SJCRH30 (cell line): ENCODE data around the gene GRIK3. TPM values are rescaled to one million over a fixed set of nuclear protein-coding genes. Genes with fewer than 3 reads are reported as not detected.
"Not testable (repeated sequence)": the region's sequence is repeated elsewhere in the genome, so short reads cannot be mapped to it uniquely, and the experiment has no call there.

Experiments used
- DNase-seq, 2 experiments: peaks; one replicate each; pipeline ENCODE4 v3.0.0-alpha.2; 2015 to 2020
- H3K27ac ChIP-seq: fragments of 250-450 bp; sonication (Bioruptor Pico); 2 replicates; pipeline ENCODE4 v1.5.1; 2020; ENCODE audit warnings: mild to moderate bottlenecking, moderate library complexity
- H3K27me3 ChIP-seq: fragments of 250-450 bp; sonication (Bioruptor Pico); 2 replicates; pipeline ENCODE4 v1.5.1; 2020; ENCODE audit warnings: mild to moderate bottlenecking, moderate library complexity
- H3K36me3 ChIP-seq: fragments of 250-450 bp; sonication (Bioruptor Pico); 2 replicates; pipeline ENCODE4 v1.5.1; 2020; ENCODE audit warnings: mild to moderate bottlenecking, moderate library complexity
- H3K4me1 ChIP-seq: fragments of 250-450 bp; sonication (Bioruptor Pico); 2 replicates; pipeline ENCODE4 v1.5.1; 2020; ENCODE audit warnings: mild to moderate bottlenecking, moderate library complexity
- H3K4me3 ChIP-seq: fragments of 250-450 bp; sonication (Bioruptor Pico); 2 replicates; pipeline ENCODE4 v1.5.1; 2020; ENCODE audit warnings: mild to moderate bottlenecking, moderate library complexity
- H3K9me3 ChIP-seq: fragments of 250-450 bp; sonication (Bioruptor Pico); replicated peaks from 2 replicates; pipeline ENCODE4 v1.5.1; 2020; ENCODE audit warnings: mild to moderate bottlenecking, moderate library complexity
- total RNA-seq: library from RNA; depleted of rRNA; stranded (reverse); fragments of >200 nt; shearing (Covaris generic); gene quantifications from 2 replicates; pipeline ENCODE4 v1.2.3, GENCODE V29; 2014

GRIK3 gene
- total RNA-seq, 1 experiment from 2014 or later, result not detected

GRCh38 chr1:36941316-36941978 lies 92.9 kb downstream of the GRIK3 start:
- H3K27ac ChIP-seq, result no peak overlapping the region
- H3K27me3 ChIP-seq, result peaks cover 32% of the 10 kb centered on the region
- no peaks in the 10 kb centered on the region for H3K9me3 ChIP-seq
- no peaks in the 10 kb centered on the region for H3K4me1 ChIP-seq
- DNase-seq, result no peak
- H3K4me3 ChIP-seq, result no peak overlapping the region
- H3K36me3 ChIP-seq, result no peaks in the 10 kb centered on the region

- peaks cover 40% of the 10 kb centered on the region for H3K27me3 ChIP-seq
- no peaks in the 10 kb centered on the region for H3K36me3 ChIP-seq
- H3K4me3 ChIP-seq, result no peak overlapping the region
- no peaks in the 10 kb centered on the region for H3K4me1 ChIP-seq
- no peaks in the 10 kb centered on the region for H3K9me3 ChIP-seq
- H3K27ac ChIP-seq, result no peak overlapping the region
- no peak for DNase-seq
Observed at GRCh38 chr1:36938819-36939218, 95.5 kb downstream of the GRIK3 start.

GRCh38 chr1:36937371-36937770 lies 96.9 kb downstream of the GRIK3 start:
- Histone ChIP-seq H3K36me3 (no peaks in the 10 kb centered on the region), H3K4me3 (no peak overlapping the region), H3K27ac (no peak overlapping the region), H3K4me1 (no peaks in the 10 kb centered on the region), H3K9me3 (no peaks in the 10 kb centered on the region), H3K27me3 (peaks cover 49% of the 10 kb centered on the region)
- DNase-seq, result no peak

GRCh38 chr1:36934061-36934460 lies 100.3 kb downstream of the GRIK3 start:
- no peak for DNase-seq
- peaks cover 36% of the 10 kb centered on the region for H3K27me3 ChIP-seq
- no peaks in the 10 kb centered on the region for H3K36me3 ChIP-seq
- no peaks in the 10 kb centered on the region for H3K9me3 ChIP-seq
- H3K4me3 ChIP-seq, result no peak overlapping the region
- no peaks in the 10 kb centered on the region for H3K4me1 ChIP-seq
- H3K27ac ChIP-seq, result no peak overlapping the region

- Histone ChIP-seq H3K4me3 (no peak overlapping the region), H3K4me1 (no peaks in the 10 kb centered on the region), H3K36me3 (no peaks in the 10 kb centered on the region), H3K27me3 (peaks cover 3% of the 10 kb centered on the region; the same call in 1 of the 2 replicates), H3K27ac (no peak overlapping the region), H3K9me3 (no peaks in the 10 kb centered on the region)
- DNase-seq, result no peak
Observed at GRCh38 chr1:36927826-36928225, 106.5 kb downstream of the GRIK3 start.

- H3K27ac ChIP-seq, result no peak overlapping the region
- no peaks in the 10 kb centered on the region for H3K4me1 ChIP-seq
- H3K36me3 ChIP-seq, result no peaks in the 10 kb centered on the region
- H3K4me3 ChIP-seq, result no peak overlapping the region
- 0 out of 2 replicates have a peak, but pooled peaks cover 3% of the 10 kb centered on the region for H3K27me3 ChIP-seq
- no peaks in the 10 kb centered on the region for H3K9me3 ChIP-seq
- DNase-seq, result no peak
Observed at GRCh38 chr1:36925251-36925650, 109.1 kb downstream of the GRIK3 start.

GRCh38 chr1:36924282-36924811 lies 110.0 kb downstream of the GRIK3 start:
- Histone ChIP-seq H3K27ac (no peak overlapping the region), H3K4me3 (no peak overlapping the region), H3K9me3 (no peaks in the 10 kb centered on the region), H3K4me1 (no peaks in the 10 kb centered on the region), H3K27me3 (0 out of 2 replicates have a peak, but pooled peaks cover 3% of the 10 kb centered on the region), H3K36me3 (no peaks in the 10 kb centered on the region)
- peak; percentile 64 to 78 for DNase-seq

GRCh38 chr1:36922593-36923426 lies 111.5 kb downstream of the GRIK3 start:
- Histone ChIP-seq H3K4me1 (no peaks in the 10 kb centered on the region), H3K27ac (no peak overlapping the region), H3K9me3 (no peaks in the 10 kb centered on the region), H3K27me3 (0 out of 2 replicates have a peak, but pooled peaks cover 3% of the 10 kb centered on the region), H3K36me3 (no peaks in the 10 kb centered on the region), H3K4me3 (no peak overlapping the region)
- DNase-seq, result no peak

GRCh38 chr1:36922071-36922470 lies 112.2 kb downstream of the GRIK3 start:
- H3K4me1 ChIP-seq, result no peaks in the 10 kb centered on the region
- H3K27me3 ChIP-seq, result 0 out of 2 replicates have a peak, but pooled peaks cover 3% of the 10 kb centered on the region
- no peak for DNase-seq

GRCh38 chr1:36920801-36921405 lies 113.4 kb downstream of the GRIK3 start:
- no peak for DNase-seq
- Histone ChIP-seq H3K9me3 (no peaks in the 10 kb centered on the region), H3K36me3 (no peaks in the 10 kb centered on the region), H3K4me3 (no peak overlapping the region), H3K4me1 (no peaks in the 10 kb centered on the region), H3K27ac (no peak overlapping the region), H3K27me3 (no peaks in the 10 kb centered on the region)

More at GRCh38 chr1:36922071-36922470, 112.2 kb downstream of the GRIK3 start:
- Histone ChIP-seq H3K9me3 (no peaks in the 10 kb centered on the region), H3K27ac (no peak overlapping the region), H3K36me3 (no peaks in the 10 kb centered on the region), H3K4me3 (no peak overlapping the region)

GRCh38 chr1:36920371-36920770 lies 113.9 kb downstream of the GRIK3 start:
- Histone ChIP-seq H3K27me3 (no peaks in the 10 kb centered on the region), H3K9me3 (no peaks in the 10 kb centered on the region), H3K27ac (no peak overlapping the region), H3K4me3 (no peak overlapping the region), H3K4me1 (no peaks in the 10 kb centered on the region), H3K36me3 (no peaks in the 10 kb centered on the region)
- DNase-seq, result no peak

- Histone ChIP-seq H3K9me3 (no peaks in the 10 kb centered on the region), H3K36me3 (no peaks in the 10 kb centered on the region), H3K27ac (no peak overlapping the region), H3K4me3 (no peak overlapping the region), H3K4me1 (no peaks in the 10 kb centered on the region), H3K27me3 (no peaks in the 10 kb centered on the region; the same call in 1 of the 2 replicates)
- DNase-seq, result no peak
Observed at GRCh38 chr1:36919491-36920145, 114.7 kb downstream of the GRIK3 start.

- Histone ChIP-seq H3K9me3 (no peaks in the 10 kb centered on the region), H3K27me3 (peaks cover 6% of the 10 kb centered on the region; the same call in 1 of the 2 replicates), H3K27ac (no peak overlapping the region), H3K4me3 (no peak overlapping the region), H3K36me3 (no peaks in the 10 kb centered on the region), H3K4me1 (no peaks in the 10 kb centered on the region)
- DNase-seq, result no peak
Observed at GRCh38 chr1:36918604-36919003, 115.7 kb downstream of the GRIK3 start.

- not testable (repeated sequence) for H3K4me3 ChIP-seq, H3K27ac ChIP-seq, H3K9me3 ChIP-seq, DNase-seq, H3K27me3 ChIP-seq, H3K4me1 ChIP-seq, H3K36me3 ChIP-seq
Observed at GRCh38 chr1:36916542-36916941, 117.8 kb downstream of the GRIK3 start.
